ENCODE data around the gene RBM47.
"Not testable (repeated sequence)": the region's sequence is repeated elsewhere in the genome, so short reads cannot be mapped to it uniquely, and the experiment has no call there.

The RBM47 gene

DNA sequence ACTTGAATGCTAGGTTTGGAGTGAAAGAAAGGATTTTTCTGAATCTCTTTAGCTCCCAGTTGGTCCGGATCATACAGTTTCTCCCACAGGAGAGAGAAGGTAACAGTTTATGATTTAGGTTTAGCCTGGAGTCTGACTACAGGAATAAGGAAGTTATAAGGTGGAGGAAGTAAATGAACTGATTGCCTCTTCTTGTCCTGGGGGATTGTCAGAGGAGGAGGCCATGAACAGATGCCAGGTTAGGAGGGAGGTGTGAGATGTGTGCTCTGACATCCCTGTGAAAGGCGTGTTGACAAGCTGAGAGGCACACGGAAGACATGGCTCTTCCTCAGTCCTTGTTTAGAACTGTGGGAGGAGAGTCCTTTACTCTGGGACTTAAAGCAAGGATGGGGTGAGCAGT is 230.1 kb downstream of the RBM47 start:
- DNase-seq, result no peak

DNA sequence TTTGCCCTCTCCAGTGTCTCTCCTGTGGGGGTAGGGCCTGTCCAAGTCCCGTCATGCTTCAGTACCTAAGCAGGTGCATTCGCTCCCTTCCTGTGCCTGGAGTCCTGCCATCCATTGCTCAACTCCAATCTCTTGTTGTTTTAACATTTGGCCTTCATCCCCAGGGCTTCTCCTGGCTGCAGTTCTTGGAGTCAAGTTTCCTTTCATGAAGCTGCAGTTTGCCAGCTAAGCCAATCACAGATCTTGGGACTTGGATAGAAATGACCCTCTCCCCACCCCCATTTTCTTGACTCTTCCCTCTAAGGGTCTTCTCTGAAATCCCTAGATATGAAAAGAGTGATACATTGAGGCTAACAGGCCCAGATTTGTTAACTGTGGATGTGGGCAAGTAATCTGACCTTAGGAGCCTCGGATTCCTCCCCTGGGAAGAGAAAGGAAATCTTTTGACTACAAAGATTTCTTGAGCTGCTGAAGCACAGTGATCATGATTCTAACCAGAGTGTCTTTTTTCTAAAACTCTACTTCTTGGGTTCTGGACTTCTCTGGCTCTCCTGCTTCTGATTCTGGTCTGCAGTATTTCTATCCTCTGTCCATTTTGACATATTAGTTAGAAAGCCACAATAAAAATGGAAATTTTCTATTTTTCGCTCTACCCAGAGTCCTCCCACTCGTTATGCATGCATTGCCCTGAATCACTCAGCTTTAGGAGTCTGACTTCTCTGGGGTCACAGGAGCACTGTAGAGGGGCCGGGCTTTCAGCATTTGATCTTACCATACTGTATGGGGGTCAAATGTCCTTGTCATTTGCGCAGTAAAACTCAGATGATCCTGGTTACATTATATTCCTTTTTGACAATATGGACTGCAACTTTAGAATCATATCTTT is 233.5 kb downstream of the RBM47 start:
- DNase-seq, result peak; percentile 36

DNA sequence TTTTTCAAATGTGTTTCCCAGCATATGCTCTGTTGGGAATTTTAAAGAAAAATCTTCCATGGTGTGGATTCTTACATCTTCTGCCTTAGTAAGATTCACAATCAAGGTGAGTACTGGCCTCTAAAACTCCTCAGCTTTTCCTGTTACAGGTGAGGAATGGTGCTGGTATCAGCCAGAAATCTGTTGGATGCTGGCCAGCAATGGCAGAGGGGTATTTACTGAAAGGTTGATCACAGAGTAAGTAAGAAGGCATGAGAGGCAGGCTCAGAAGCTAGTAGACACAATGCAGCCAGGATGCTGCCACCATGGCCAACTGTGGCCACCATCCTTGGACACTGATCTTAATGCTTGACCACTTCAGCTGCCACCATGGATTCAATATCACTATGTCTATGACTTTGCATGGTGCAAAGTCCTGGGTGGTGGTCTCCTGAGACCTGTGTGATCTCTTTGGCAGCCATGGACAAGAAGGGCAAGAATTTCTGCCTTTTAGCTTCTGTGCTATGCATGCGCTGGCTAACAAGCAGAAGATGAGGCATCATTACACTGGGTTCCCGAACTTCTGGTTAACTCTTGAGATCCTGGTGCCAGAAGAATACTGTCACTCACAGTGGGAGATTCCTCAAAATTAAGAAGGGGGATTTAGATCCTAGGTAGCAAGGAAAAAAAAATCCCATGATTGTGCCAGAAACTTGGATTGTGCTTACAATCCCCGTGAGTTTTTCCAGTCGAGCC is 234.3 kb downstream of the RBM47 start:
- no peak for DNase-seq

DNA sequence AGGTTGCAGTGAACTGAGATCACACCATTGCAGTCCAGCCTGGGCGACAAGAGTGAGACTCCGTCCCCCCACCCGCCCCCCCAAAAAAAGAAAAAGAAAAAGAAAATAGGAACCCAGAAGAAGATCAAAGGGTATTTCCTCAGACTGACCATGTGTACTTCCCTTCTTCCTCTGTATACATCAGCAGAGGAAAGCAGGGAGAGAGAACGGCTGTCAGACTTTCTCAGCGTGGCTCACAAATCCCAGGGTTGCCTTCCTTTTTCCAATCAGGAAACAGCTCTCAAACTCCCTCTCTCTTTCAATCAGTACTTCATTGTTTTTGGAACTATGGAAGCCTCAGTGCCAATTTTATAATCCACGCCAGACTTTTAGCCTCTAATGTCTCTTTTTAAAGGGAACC is 235.4 kb downstream of the RBM47 start:
- DNase-seq, result peak; percentile 44

DNA sequence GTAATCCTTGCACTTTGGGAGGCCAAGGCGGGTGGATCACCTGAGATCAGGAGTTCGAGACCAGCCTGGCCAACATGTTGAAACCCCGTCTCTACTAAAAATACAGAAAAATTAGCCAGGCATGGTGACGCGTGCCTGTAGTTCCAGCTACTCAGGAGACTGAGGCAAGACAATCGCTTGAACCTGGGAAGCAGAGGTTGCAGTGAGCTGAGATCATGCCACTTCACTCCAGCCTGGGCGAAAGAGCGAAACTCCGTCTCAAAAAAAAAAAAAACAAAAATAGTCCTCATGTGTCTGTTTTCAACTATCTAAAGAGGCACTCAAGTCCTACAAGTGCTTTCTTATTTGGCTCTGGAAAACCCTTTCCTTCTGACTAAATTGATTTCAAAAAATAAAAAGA is 237.4 kb downstream of the RBM47 start:
- not testable (repeated sequence) for DNase-seq

DNA sequence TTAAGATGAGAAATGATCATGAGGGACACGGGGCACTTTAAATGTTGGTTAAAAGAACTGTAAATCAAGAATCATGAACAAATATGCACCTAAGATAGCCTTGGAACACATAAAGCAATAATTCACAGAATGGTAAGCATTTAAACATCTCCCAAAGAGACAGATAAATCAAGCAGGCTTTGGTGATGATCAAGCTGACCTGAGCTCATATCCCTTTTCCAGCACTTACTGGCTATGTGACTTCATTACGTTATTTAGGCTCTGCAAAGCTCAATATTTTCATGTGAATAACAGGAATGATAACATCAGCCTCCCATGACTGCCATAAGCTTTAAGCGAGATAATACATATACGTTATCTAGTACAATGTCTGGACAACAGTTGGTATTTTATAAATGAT is 239.7 kb downstream of the RBM47 start:
- no peak for DNase-seq

DNA sequence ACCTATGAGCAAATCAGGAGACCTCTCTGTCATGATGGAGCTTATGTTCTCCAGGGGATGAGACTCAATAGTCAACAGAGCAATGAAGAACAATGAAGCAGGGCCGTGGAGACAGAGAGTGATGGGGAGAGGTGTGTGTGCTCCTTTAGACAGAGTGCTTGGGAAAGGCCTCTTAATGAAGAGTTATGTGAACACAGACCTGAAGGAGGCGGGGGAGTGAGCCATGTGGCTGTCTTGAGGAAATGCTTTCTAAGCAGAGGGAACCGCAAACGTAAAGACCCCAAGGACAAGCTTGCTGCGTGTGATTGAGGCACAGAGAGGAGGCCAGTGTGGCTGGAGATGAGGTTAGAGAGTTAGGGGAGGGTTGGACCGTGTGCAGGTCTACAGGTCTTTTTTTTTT is 241.4 kb downstream of the RBM47 start:
- DNase-seq, result no peak

DNA sequence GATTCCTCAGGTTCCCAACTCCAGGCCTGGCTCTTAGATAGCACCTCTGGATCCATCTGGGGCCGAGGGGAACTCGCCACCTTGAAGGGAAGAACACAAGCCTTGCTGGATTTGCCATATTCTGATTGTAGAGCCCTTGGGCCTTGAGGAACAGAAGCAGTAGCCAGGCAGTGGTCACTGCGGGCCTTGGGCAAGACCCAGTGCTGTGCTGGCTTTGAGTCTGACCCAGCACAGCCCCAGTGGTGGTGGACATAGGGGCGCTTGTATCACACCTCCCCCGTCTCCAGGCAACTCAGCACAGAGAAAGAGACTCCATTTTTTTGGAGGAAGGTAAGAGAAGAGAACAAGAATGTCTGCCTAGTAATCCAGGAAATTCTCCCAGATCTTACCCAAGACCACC is 249.0 kb downstream of the RBM47 start:
- DNase-seq, result no peak

DNA sequence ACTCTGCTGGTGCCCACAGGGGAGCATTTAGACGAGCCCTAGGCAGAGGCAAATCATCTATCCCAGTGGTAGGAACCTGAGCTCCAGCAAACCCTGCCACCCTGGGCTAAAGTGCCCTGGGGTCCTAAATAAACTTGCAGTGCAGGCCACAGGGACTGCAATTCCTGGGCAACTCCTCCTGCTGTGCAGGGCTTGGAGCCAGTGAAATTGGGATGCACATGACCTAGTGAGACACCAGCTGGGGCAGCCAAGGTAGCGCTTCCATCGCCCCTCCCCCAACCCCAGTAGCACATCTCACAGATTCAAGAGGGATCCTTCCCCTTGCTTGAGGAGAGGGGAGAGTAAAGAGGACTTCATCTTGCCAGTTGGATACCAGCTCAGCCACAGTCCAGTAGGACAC is 250.4 kb downstream of the RBM47 start:
- DNase-seq, result no peak

DNA sequence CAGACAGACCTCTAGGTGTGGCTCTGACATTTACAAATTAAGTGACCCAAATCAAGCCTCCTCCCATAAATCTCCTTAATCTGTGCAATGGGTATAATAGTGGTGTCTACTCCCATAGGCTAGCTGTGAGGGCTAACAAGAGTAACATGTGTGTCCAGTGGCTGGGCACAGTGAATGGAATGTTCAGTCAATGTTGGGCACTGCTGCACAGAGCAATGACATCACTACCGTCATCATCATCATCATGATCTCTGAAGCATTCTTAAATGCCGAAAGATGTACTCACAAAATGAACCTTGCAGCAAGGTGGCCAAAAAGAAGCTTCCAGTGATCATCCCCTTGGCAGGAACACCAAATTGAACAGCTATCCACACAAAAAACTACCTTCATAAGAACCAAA is 251.0 kb downstream of the RBM47 start:
- no peak for DNase-seq

DNA sequence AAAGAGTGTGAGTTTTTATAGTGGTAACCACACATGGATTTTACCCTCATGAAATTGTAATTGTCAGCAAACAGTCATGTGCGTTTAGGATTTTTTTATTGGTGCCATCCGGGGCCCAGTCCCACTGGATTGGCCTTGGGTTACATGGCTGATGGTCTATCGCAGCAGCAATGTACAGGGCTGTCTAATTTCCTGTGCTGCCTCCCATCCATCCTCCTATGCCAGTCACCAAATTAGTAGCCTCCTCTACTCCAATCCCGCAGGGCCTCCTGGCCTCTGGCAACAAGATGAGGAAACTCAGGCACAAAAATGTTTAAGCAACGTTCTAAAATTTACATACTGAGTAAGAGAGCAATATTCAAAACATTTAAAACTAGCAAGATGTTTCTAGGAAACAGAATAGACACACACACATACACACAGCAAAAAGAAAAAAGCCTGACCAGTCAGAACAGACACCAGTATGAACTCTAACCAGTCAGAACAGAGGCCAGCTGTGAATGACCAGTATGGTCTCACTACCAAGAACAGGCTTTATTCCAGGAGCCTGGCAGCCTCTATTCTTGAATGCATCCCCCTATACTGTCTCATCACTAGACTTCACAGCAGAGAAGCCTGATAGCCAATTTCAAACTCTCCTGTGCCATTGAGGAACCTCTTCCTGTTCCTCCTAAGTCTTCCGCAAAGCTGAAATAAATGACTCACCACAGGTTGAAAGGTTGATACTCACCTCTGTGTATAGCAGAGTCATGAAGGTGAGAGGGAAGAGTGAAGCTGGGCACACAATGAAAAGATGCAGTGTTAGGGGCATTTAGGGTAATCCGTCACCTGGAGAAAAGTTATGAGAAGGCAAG is 251.9 kb downstream of the RBM47 start:
- DNase-seq, result no peak

DNA sequence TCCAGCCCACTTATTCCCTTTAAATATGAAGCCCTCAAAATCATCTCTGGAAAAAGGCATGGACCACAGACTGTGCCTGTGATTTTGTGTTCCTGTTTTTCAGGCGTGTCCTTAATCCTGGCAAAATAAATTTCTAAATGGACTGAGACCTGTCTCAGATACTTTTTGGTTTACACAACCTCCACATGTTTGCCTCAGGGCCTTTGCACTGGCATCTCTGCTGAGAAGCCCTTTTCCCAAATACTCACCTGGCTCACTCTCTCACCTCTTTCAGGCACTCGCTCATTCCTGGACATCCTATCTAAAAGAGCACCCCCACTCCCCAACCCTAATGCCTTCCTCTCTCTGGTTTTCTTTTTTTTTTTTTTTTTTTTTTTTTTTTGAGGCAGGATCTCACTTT is 254.0 kb downstream of the RBM47 start:
- DNase-seq, result no peak

DNA sequence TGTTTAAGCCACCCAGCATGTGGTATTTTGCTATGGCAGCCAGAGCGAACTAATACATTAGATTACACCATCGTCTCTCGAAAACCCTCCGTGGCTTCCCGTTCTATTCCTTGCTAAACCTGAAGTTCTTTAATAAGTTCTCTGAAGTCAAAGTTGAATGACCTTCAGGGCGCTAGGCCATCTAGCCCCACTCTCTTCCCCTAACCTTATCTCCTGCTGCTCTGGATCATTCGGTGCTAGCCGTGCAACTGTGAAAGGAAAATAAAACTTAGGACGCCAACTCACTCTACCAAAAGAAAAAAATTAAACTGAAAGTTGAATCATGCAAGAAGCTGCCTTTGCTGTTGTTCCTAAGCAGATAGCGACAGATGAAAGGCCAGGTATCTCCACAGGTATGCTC is 254.6 kb downstream of the RBM47 start:
- DNase-seq, result no peak

DNA sequence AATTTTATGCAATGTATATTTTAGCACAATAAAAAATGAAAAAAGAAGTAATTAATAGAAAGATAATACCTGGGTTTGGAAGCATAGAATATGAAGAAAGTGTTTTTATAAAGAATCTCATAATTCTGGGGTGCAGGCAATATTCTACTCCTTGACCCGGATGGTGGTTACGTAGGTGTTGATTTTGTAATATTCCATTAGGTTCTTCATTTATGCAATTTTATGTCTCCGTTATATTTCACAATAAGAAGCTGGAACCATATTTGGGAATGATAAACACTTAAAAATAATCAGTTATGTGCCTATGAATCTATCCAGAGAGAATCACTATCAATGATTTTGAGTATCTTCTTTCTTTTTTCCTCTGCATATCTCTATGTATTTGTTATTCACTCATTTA is 256.0 kb downstream of the RBM47 start:
- no peak for DNase-seq

Data from eye (tissue), 1 donor.